A549 (cell line): Measurements from ENCODE around the gene IPO13. TPM values are rescaled to one million over a fixed set of nuclear protein-coding genes. Genes with fewer than 3 reads are reported as not detected.

Experiments
- ATAC-seq, 2 experiments: fragments of 200-7000 bp in 1 of 2; fragments of >200 bp in 1 of 2; cut with Nextera tagmentation in 1 of 2; cut with Tn5 transposase in 1 of 2; 3 replicates each; pipeline versions ENCODE4 v1.8.0 to v1.9.1; 2018 to 2020; ENCODE audit warnings: mild to moderate bottlenecking in 1 of 2, moderate library complexity in 1 of 2
- CTCF ChIA-PET: fragments of 300-600 bp; sonication (Branson Sonifier 250); formaldehyde crosslinking; extraction: SDS; loops from one replicate; lab custom pipeline; 2021; ENCODE audit warnings: antibody characterized with exemption, inconsistent platforms; lab: Yijun Ruan, JAX
- POLR2A ChIA-PET: fragments of 350-600 bp; formaldehyde crosslinking; extraction: SDS; loops from one replicate; lab custom pipeline; 2021; ENCODE audit warnings: antibody characterized with exemption, inconsistent platforms; lab: Yijun Ruan, JAX
- DNase-seq, 2 experiments: peaks; one replicate each; pipeline versions ENCODE4 v3.0.0 to v3.0.0-alpha.2; 2011 to 2016; ENCODE audit warnings: low read depth in 1 of 2, low spot score in 1 of 2
- FAIRE-seq: peaks from 2 replicates; lab custom pipeline; 2011; peaks lifted over from hg19 to GRCh38; lab: Jason Lieb, UNC
- H3K27ac ChIP-seq, 2 experiments: fragments of >200 bp; sonication (Bioruptor Twin); formaldehyde crosslinking; 3 replicates each; pipeline ENCODE4 v1.5.1; 2016 to 2017
- H3K4me1 ChIP-seq: fragments of >200 bp; sonication (Bioruptor Twin); formaldehyde crosslinking; 3 replicates; pipeline ENCODE4 v1.6.1; 2016
- H3K4me2 ChIP-seq: fragments of >200 bp; sonication (Bioruptor Twin); formaldehyde crosslinking; 3 replicates; pipeline ENCODE4 v1.6.1; 2016
- H3K4me3 ChIP-seq: fragments of >200 bp; sonication (Bioruptor Twin); formaldehyde crosslinking; 3 replicates; pipeline ENCODE4 v1.5.1; 2016
- H3K9me3 ChIP-seq: fragments of >200 bp; sonication (Bioruptor Twin); formaldehyde crosslinking; 3 replicates; pipeline ENCODE4 v1.6.1; 2016
- CBX2 ChIP-seq: fragments of 200-600 bp; sonication (generic); IDR thresholded peaks from 2 replicates; pipeline ENCODE4 v1.6.1; 2016; ENCODE audit warnings: low read depth, mild to moderate bottlenecking, borderline replicate concordance
- CTCF ChIP-seq: fragments of >200 bp; sonication (Bioruptor Twin); formaldehyde crosslinking; IDR thresholded peaks from 3 replicates; pipeline ENCODE4 v1.5.1; 2016
- EHF ChIP-seq: fragments of 250-450 bp; sonication (Bioruptor Pico); IDR thresholded peaks from 2 replicates; pipeline ENCODE4 v1.5.0; 2020; ENCODE audit warnings: mild to moderate bottlenecking
- EHMT2 ChIP-seq: fragments of 200-600 bp; sonication (generic); IDR thresholded peaks from 2 replicates; pipeline ENCODE4 v1.6.1; 2016; ENCODE audit warnings: antibody characterized with exemption, low read depth, mild to moderate bottlenecking, moderate library complexity
- FOSB ChIP-seq: fragments of 250-450 bp; sonication (Bioruptor Pico); IDR thresholded peaks from 2 replicates; pipeline ENCODE4 v1.5.0; 2020; ENCODE audit warnings: mild to moderate bottlenecking, moderate library complexity
- GATA3 ChIP-seq: IDR thresholded peaks from 2 replicates; pipeline ENCODE4 v1.6.1; 2012; ENCODE audit warnings: borderline replicate concordance
- HEYL ChIP-seq: fragments of 250-450 bp; sonication (Bioruptor Pico); IDR thresholded peaks from 2 replicates; pipeline ENCODE4 v1.8.0; 2021; ENCODE audit warnings: mild to moderate bottlenecking, moderate library complexity
- HOXA7 ChIP-seq: fragments of 250-450 bp; sonication (Bioruptor Pico); IDR thresholded peaks from 2 replicates; pipeline ENCODE4 v1.5.0; 2020; ENCODE audit warnings: mild to moderate bottlenecking, moderate library complexity
- HOXB13 ChIP-seq: fragments of 250-450 bp; sonication (Bioruptor Pico); IDR thresholded peaks from 2 replicates; pipeline ENCODE4 v1.5.0; 2020; ENCODE audit warnings: low read depth, mild to moderate bottlenecking, moderate library complexity
- HOXB5 ChIP-seq: fragments of 250-450 bp; sonication (Bioruptor Pico); IDR thresholded peaks from 2 replicates; pipeline ENCODE4 v1.5.0; 2020; ENCODE audit warnings: mild to moderate bottlenecking, moderate library complexity
- JUNB ChIP-seq: fragments of >200 bp; sonication (Bioruptor Twin); formaldehyde crosslinking; IDR thresholded peaks from 2 replicates; pipeline ENCODE4 v1.6.1; 2016
- KDM1A ChIP-seq: fragments of 200-600 bp; sonication (generic); IDR thresholded peaks from 2 replicates; pipeline ENCODE4 v1.6.1; 2016; ENCODE audit warnings: low read depth, mild to moderate bottlenecking
- MAFK ChIP-seq: fragments of 450-650 bp; IDR thresholded peaks from 2 replicates; pipeline ENCODE4 v1.6.1; 2014; ENCODE audit not compliant: partially characterized antibody
- NR3C1 ChIP-seq: fragments of >200 bp; sonication (Bioruptor Twin); formaldehyde crosslinking; IDR thresholded peaks from 3 replicates; pipeline ENCODE4 v1.6.1; 2017
- PBX3 ChIP-seq: IDR thresholded peaks from 2 replicates; pipeline ENCODE4 v1.6.1; 2012
- POLR2AphosphoS2 ChIP-seq: conservative IDR thresholded peaks from 2 replicates; pipeline ENCODE4 v1.6.1; 2012; ENCODE audit warnings: low read length, improper control_type of control experiment, inconsistent platforms
- RAD21 ChIP-seq, 2 experiments: fragments of >200 bp in 1 of 2; sonication (Bioruptor Twin) in 1 of 2; formaldehyde crosslinking in 1 of 2; IDR thresholded peaks in 1 of 2; conservative IDR thresholded peaks in 1 of 2; 2 replicates in 1 of 2; 3 replicates in 1 of 2; pipeline ENCODE4 v1.6.1; 2012 to 2018; ENCODE audit warnings: inconsistent platforms in 1 of 2
- RARB ChIP-seq: fragments of 250-450 bp; sonication (Bioruptor Pico); IDR thresholded peaks from 2 replicates; pipeline ENCODE4 v1.8.0; 2021; ENCODE audit warnings: mild to moderate bottlenecking, moderate library complexity
- RCOR1 ChIP-seq: fragments of 150-350 bp; IDR thresholded peaks from 2 replicates; pipeline ENCODE4 v1.6.1; 2014; ENCODE audit warnings: antibody characterized with exemption, low read length, low read depth
- REST ChIP-seq: fragments of 200-600 bp; sonication (generic); IDR thresholded peaks from 2 replicates; pipeline ENCODE4 v1.6.1; 2016; ENCODE audit warnings: antibody characterized with exemption, mild to moderate bottlenecking, moderate library complexity
- SMC3 ChIP-seq: fragments of >200 bp; sonication (Bioruptor Twin); formaldehyde crosslinking; IDR thresholded peaks from 3 replicates; pipeline ENCODE4 v1.6.1; 2018; ENCODE audit warnings: inconsistent platforms
- TFCP2L1 ChIP-seq: fragments of 250-450 bp; sonication (Bioruptor Pico); IDR thresholded peaks from 2 replicates; pipeline ENCODE4 v1.5.0; 2021; ENCODE audit warnings: mild to moderate bottlenecking
- whole genome bisulfite sequencing: methylation state at CpG from one replicate; pipeline ENCODE4 v1.1.6; 2017; ENCODE audit errors: missing lambda C conversion rate; 5-methylcytosine and 5-hydroxymethylcytosine counted together
- polyA plus RNA-seq, 4 experiments: library from polyadenylated mRNA; depleted of rRNA in 3 of 4; stranded (reverse); fragments of >200 nt; fragmentation: RNase III in 1 of 4; extraction: RNeasy Plus Mini Kit Qiagen cat#74134 plus additional on column Dnase treatment in 1 of 4; gene quantifications; 2 replicates in 3 of 4; 3 replicates in 1 of 4; pipeline ENCODE4 v1.2.3, GENCODE V29; 2011 to 2017
- TF ChIP-seq, protein P1 (sequence below): fragments of >200 bp; sonication (Bioruptor Twin); formaldehyde crosslinking; IDR thresholded peaks from 2 replicates; pipeline ENCODE4 v1.6.1; 2016

The IPO13 gene
- polyA plus RNA-seq, 2 of the 4 experiments (the other 2 are of a cell fraction) = 8.1 to 15.8 TPM

DNA sequence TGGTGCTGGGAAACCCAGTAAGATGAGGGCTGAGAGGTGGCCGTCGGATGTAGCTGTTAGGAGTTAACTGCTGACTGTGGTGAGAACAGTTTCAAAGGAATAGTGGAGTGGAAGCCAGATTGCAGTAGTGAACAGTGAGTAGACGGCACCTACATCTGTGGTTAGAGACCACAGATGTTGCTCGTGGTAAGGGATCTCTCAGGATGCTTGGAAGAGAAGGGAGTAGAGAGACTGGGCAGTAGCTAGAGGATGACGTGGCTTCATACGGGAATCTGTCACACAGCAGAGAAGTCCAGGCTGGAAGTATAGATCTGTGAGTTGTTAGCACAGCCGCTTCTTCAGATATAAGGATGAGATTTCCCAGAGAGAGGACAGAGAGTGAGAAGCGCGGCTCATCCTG is 20.9 kb upstream of the IPO13 start:
- ATAC-seq = no peak
- H3K4me1 ChIP-seq = peaks cover 35% of the 10 kb centered on the region
- H3K4me2 ChIP-seq = no peak overlapping the region
- FAIRE-seq = no peak
- H3K27ac ChIP-seq = peak overlapping the region in 1 of 2 experiments; percentile 32; a peak in 1 of 6 replicates
- no peak for TF ChIP-seq HOXB13 (CRISPR knock-in tag)
- no peak for TF ChIP-seq RCOR1
- TF ChIP-seq RARB (CRISPR knock-in tag) = no peak
- TF ChIP-seq FOSB (CRISPR knock-in tag) = no peak
- no peak for TF ChIP-seq HOXB5 (CRISPR knock-in tag)
- no peak for TF ChIP-seq CBX2
- TF ChIP-seq NR3C1 = no peak
- no peak for TF ChIP-seq CTCF
- TF ChIP-seq MAFK = no peak
- TF ChIP-seq, protein P1, sequence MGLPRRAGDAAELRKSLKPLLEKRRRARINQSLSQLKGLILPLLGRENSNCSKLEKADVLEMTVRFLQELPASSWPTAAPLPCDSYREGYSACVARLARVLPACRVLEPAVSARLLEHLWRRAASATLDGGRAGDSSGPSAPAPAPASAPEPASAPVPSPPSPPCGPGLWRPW = no peak
- TF ChIP-seq GATA3 = no peak
- no peak for TF ChIP-seq HEYL (CRISPR knock-in tag)
- no peak for TF ChIP-seq POLR2AphosphoS2
- no peak for TF ChIP-seq EHMT2
- TF ChIP-seq, all 56 proteins: peak for 0
- DNase-seq = no peak
- POLR2A ChIA-PET = no interaction called here
- Histone ChIP-seq H3K4me3 (no peak overlapping the region), H3K9me3 (no peaks in the 10 kb centered on the region)
- CTCF ChIA-PET = interaction anchor here (3.5 to 16.9 kb wide), 2 partner anchors 9 to 161 kb away, joined by 24 to 243 read pairs; no protein-coding TSS in a partner anchor
- WGBS = 89% methylated on average over 9 of the region's 9 CpGs

DNA sequence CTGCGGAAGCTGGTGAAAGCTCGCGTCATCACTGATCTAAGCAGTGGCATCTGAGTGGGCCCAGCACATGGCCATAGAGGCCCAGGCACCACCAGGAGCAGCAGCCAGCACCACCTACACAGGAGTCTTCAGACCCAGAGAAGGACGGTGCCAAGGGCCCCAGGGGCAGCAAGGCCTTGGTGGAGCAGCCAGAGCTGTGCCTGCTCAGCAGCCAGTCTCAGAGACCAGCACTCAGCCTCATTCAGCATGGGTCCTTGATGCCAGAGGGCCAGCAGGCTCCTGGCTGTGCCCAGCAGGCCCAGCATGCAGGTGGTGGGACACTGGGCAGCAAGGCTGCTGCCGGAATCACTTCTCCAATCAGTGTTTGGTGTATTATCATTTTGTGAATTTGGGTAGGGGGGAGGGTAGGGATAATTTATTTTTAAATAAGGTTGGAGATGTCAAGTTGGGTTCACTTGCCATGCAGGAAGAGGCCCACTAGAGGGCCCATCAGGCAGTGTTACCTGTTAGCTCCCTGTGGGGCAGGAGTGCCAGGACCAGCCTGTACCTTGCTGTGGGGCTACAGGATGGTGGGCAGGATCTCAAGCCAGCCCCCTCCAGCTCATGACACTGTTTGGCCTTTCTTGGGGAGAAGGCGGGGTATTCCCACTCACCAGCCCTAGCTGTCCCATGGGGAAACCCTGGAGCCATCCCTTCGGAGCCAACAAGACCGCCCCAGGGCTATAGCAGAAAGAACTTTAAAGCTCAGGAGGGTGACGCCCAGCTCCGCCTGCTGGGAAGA is 16.4 kb upstream of the IPO13 start:
- ChIA-PET POLR2A (no interaction called here), CTCF (interaction anchor here (1.1 to 16.9 kb wide), 5 partner anchors 9 to 165 kb away, joined by 3 to 243 read pairs (median 5); no protein-coding TSS in a partner anchor)
- H3K4me2 ChIP-seq = no peak overlapping the region; the same call in 2 of the 3 replicates
- peak overlapping the region; percentile 70 to 92 for H3K27ac ChIP-seq
- WGBS = 87% methylated on average over 6 of the region's 10 CpGs
- DNase-seq (no peak), ATAC-seq (peak in 1 of 2 experiments; percentile 34; a peak in 1 of 6 replicates), FAIRE-seq (no peak)
- 0 out of 5 replicates have a peak, but pooled peaks of 1 of the 2 experiments have one; percentile 8 for TF ChIP-seq RAD21 (conservative IDR thresholded peaks at IDR 0.05 in 1 of 2, IDR thresholded peaks at IDR 0.05 in 1 of 2)
- TF ChIP-seq HOXB5 (CRISPR knock-in tag) = no peak
- H3K9me3 ChIP-seq = no peaks in the 10 kb centered on the region
- H3K4me1 ChIP-seq = peaks cover 45% of the 10 kb centered on the region
- no peak overlapping the region for H3K4me3 ChIP-seq

- DNase-seq = no peak
- TF ChIP-seq HOXA7 (CRISPR knock-in tag) (no peak), EHF (CRISPR knock-in tag) (no peak), SMC3 (no peak), MAFK (no peak), REST (no peak), JUNB (no peak), EHMT2 (no peak), GATA3 (no peak), KDM1A (no peak), TFCP2L1 (no peak), PBX3 (no peak)
- TF ChIP-seq, protein P1 = no peak
- TF ChIP-seq, all 56 proteins: peak for 0
- peaks cover 46% of the 10 kb centered on the region for H3K4me1 ChIP-seq
- WGBS = 84% methylated on average over 4 of the region's 4 CpGs
- H3K27ac ChIP-seq = peak overlapping the region; percentile 1 to 92; a peak in 4 of 6 replicates
- H3K9me3 ChIP-seq = no peaks in the 10 kb centered on the region
- no peak overlapping the region for H3K4me3 ChIP-seq
- ATAC-seq (no peak), FAIRE-seq (no peak)
- POLR2A ChIA-PET = no interaction called here
- CTCF ChIA-PET = interaction anchor here (1.2 to 16.9 kb wide), 4 partner anchors 9 to 166 kb away, joined by 4 to 243 read pairs (median 5); no protein-coding TSS in a partner anchor
- no peak overlapping the region for H3K4me2 ChIP-seq
Observed at GRCh38 chr1:43930949-43931275, 15.8 kb upstream of the IPO13 start.
